Vagina (tissue), 2 donors: Measurements from ENCODE around the gene KCNK5.

Source experiments
- POLR2A ChIP-seq, 2 donors: fragments of 450-650 bp; IDR thresholded peaks; one replicate each; pipeline ENCODE4 v1.6.1; 2017; ENCODE audit warnings: antibody characterized with exemption in 2 of 2, mild to moderate bottlenecking in 2 of 2, moderate library complexity in 2 of 2
- POLR2AphosphoS5 ChIP-seq, 2 donors: sonication (generic); formaldehyde crosslinking; IDR thresholded peaks; one replicate each; pipeline ENCODE4 v1.9.0; 2017; ENCODE audit warnings: antibody characterized with exemption in 2 of 2, mild to moderate bottlenecking in 2 of 2, low read depth in 1 of 2; ENCODE audit not compliant: insufficient read depth in 1 of 2

GRCh38 chr6:39207416-39208222 lies 21.7 kb downstream of the KCNK5 start:
- TF ChIP-seq POLR2A (IDR thresholded peaks at IDR 0.05) (no peak), POLR2AphosphoS5 (IDR thresholded peaks at IDR 0.05; ENCODE audit: insufficient read depth in 1 of 2, low read depth in 1 of 2) (no peak)
